Measurements from ENCODE around the gene ASB16. TPM values are rescaled to one million over a fixed set of nuclear protein-coding genes. Genes with fewer than 3 reads are reported as not detected.

The ASB16 gene
- polyA plus RNA-seq, 1 donor from 2014 or later, result not detected

- no peaks in the 10 kb centered on the region for H4K20me1 ChIP-seq (ENCODE audit: insufficient read depth)
- H3F3A ChIP-seq (ENCODE audit: insufficient read depth, low read length, poor library complexity, severe bottlenecking), result no peaks in the 10 kb centered on the region
- H2AFZ ChIP-seq (ENCODE audit: low read depth, low read length), result no peak overlapping the region
- H3K27ac ChIP-seq (ENCODE audit: low read length), result no peak overlapping the region
- no peak overlapping the region for H3K9ac ChIP-seq (ENCODE audit: low read length)
- H3K4me3 ChIP-seq (ENCODE audit: low read length), result no peak overlapping the region
- TF ChIP-seq TAF1 (IDR thresholded peaks at IDR 0.05; ENCODE audit: low read depth) (no peak), RAD21 (conservative IDR thresholded peaks at IDR 0.05) (peak; percentile 68), MXI1 (conservative IDR thresholded peaks at IDR 0.05; ENCODE audit: poor library complexity, severe bottlenecking) (no peak), EP300 (conservative IDR thresholded peaks at IDR 0.05; ENCODE audit: poor library complexity, severe bottlenecking) (no peak), REST (IDR thresholded peaks at IDR 0.05; ENCODE audit: borderline replicate concordance) (no peak), POLR2AphosphoS5 (IDR thresholded peaks at IDR 0.05) (no peak), SMC3 (conservative IDR thresholded peaks at IDR 0.05; ENCODE audit: poor library complexity) (peak; percentile 70), EZH2 (IDR thresholded peaks at IDR 0.05; ENCODE audit: borderline replicate concordance, insufficient read depth, low read length, poor library complexity, severe bottlenecking) (no peak)
- TF ChIP-seq, protein P1, sequence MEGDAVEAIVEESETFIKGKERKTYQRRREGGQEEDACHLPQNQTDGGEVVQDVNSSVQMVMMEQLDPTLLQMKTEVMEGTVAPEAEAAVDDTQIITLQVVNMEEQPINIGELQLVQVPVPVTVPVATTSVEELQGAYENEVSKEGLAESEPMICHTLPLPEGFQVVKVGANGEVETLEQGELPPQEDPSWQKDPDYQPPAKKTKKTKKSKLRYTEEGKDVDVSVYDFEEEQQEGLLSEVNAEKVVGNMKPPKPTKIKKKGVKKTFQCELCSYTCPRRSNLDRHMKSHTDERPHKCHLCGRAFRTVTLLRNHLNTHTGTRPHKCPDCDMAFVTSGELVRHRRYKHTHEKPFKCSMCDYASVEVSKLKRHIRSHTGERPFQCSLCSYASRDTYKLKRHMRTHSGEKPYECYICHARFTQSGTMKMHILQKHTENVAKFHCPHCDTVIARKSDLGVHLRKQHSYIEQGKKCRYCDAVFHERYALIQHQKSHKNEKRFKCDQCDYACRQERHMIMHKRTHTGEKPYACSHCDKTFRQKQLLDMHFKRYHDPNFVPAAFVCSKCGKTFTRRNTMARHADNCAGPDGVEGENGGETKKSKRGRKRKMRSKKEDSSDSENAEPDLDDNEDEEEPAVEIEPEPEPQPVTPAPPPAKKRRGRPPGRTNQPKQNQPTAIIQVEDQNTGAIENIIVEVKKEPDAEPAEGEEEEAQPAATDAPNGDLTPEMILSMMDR (IDR thresholded peaks at IDR 0.05; ENCODE audit: poor library complexity, severe bottlenecking), result peak; percentile 78
- H3K79me2 ChIP-seq (replicated peaks; ENCODE audit: insufficient read depth, low read length), result no peaks in the 10 kb centered on the region
- H3K9me3 ChIP-seq (ENCODE audit: low read length), result no peaks in the 10 kb centered on the region
- no peaks in the 10 kb centered on the region for H3K36me3 ChIP-seq (ENCODE audit: insufficient read depth, low read length)
- no peaks in the 10 kb centered on the region for H3K9me2 ChIP-seq (ENCODE audit: insufficient read depth, low read length)
- no peaks in the 10 kb centered on the region for H3K27me3 ChIP-seq (ENCODE audit: insufficient read depth, low read depth, low read length)
- no peak overlapping the region for H3K4me2 ChIP-seq (ENCODE audit: low read length)
Observed at GRCh38 chr17:44203731-44204440, 33.4 kb downstream of the ASB16 start.

DNA sequence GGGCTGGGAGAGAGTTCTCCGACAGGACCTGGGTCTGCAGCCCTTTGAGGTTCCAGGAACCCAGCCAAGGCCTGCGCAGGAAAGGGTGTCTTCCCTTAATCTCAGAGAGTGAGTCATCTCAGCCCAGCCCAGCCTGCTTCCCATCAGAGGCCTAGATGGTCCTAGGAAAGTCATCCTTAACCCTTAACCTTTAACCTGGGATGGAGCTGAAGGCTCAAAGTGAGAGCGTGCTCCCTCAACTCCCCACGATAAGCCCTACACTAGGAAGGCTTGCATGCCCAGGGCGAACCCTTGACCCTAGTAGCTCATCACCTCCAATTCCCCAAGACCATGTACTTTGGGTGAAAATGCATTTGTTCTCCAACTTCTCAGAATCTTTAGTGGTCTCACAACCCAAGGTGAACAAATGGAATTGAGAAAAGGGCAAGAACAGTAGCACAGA is 34.0 kb downstream of the ASB16 start:
- Histone ChIP-seq H3K9me2 (ENCODE audit: insufficient read depth, low read length) (no peaks in the 10 kb centered on the region), H3K4me3 (ENCODE audit: low read length) (no peak overlapping the region), H3K9me3 (ENCODE audit: low read length) (no peaks in the 10 kb centered on the region), H3K36me3 (ENCODE audit: insufficient read depth, low read length) (no peaks in the 10 kb centered on the region), H3K27ac (ENCODE audit: low read length) (no peak overlapping the region), H4K20me1 (ENCODE audit: insufficient read depth) (no peaks in the 10 kb centered on the region), H2AFZ (ENCODE audit: low read depth, low read length) (no peak overlapping the region), H3K27me3 (ENCODE audit: insufficient read depth, low read depth, low read length) (no peaks in the 10 kb centered on the region), H3K4me2 (ENCODE audit: low read length) (no peak overlapping the region), H3K79me2 (replicated peaks; ENCODE audit: insufficient read depth, low read length) (no peaks in the 10 kb centered on the region), H3F3A (ENCODE audit: insufficient read depth, low read length, poor library complexity, severe bottlenecking) (no peaks in the 10 kb centered on the region), H3K9ac (ENCODE audit: low read length) (no peak overlapping the region)
- no peak for TF ChIP-seq REST (IDR thresholded peaks at IDR 0.05; ENCODE audit: borderline replicate concordance)
- TF ChIP-seq EZH2 (IDR thresholded peaks at IDR 0.05; ENCODE audit: borderline replicate concordance, insufficient read depth, low read length, poor library complexity, severe bottlenecking), result no peak
- TF ChIP-seq, protein P1 (IDR thresholded peaks at IDR 0.05; ENCODE audit: poor library complexity, severe bottlenecking), result no peak
- TF ChIP-seq EP300 (conservative IDR thresholded peaks at IDR 0.05; ENCODE audit: poor library complexity, severe bottlenecking), result no peak
- no peak for TF ChIP-seq RAD21 (conservative IDR thresholded peaks at IDR 0.05)
- TF ChIP-seq TAF1 (IDR thresholded peaks at IDR 0.05; ENCODE audit: low read depth), result no peak
- TF ChIP-seq MXI1 (conservative IDR thresholded peaks at IDR 0.05; ENCODE audit: poor library complexity, severe bottlenecking), result no peak
- no peak for TF ChIP-seq POLR2AphosphoS5 (IDR thresholded peaks at IDR 0.05)
- no peak for TF ChIP-seq SMC3 (conservative IDR thresholded peaks at IDR 0.05; ENCODE audit: poor library complexity)
